Middle frontal gyrus (tissue), 1 donor: ENCODE data around the gene ACADVL.

ENCODE experiments used
- DNase-seq: peaks from one replicate; pipeline ENCODE4 v3.0.0-alpha.2; 2015; ENCODE audit warnings: low spot score; ENCODE audit errors: extremely low spot score

ACADVL gene

GRCh38 chr17:7216242-7217112, 3.3 kb upstream of the ACADVL start:
- DNase-seq = no peak

- no peak for DNase-seq
These were observed 2.4 kb upstream of the ACADVL start for GRCh38 chr17:7217113-7217987.

GRCh38 chr17:7218166-7218565, 1.6 kb upstream of the ACADVL start:
- no peak for DNase-seq

DNA sequence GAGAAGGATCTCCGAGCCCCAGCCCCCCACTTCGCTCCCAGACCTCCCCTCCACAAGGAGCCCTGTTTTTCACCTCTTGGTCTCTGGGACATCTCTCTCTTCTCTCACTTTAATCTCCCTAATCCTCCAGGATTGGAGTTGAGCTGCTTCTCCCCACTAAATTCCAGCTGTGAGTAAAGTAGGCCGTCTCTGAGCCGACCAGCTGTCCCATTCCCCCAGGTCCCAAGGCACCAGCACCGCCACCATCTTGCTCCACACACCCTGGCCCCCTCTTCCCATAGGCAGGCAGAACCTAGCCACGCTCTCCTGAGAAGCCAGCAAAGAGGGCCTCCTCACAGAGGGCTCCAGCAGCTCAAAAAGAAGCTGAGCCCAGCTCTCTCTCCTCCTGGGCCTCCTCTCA, 980 bp upstream of the ACADVL start:
- DNase-seq = no peak

- DNase-seq = no peak
These were observed 418 bp upstream of the ACADVL start for GRCh38 chr17:7219229-7219811.

DNA sequence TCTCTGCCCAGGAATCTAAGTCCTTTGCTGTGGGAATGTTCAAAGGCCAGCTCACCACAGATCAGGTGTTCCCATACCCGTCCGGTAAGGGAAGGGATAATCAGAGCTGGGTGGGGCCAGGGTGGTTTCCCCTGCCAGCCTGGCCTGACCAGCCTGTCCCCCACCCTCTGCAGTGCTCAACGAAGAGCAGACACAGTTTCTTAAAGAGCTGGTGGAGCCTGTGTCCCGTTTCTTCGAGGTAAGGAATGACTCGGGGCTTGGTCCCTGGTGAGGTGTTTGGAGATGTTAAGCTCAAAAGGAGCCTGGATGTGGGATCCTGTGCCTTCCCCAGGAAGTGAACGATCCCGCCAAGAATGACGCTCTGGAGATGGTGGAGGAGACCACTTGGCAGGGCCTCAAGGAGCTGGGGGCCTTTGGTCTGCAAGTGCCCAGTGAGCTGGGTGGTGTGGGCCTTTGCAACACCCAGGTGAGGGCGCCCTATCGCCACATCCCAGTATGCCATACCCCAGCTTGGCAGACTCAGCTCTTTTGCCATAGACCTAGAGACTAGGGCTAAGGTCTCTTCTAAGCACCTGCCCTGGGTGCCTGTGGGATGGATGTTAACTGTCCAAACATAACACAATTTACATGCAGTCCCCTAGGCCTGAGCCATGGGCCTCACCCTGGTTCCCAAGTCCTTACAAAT, 997 bp downstream of the ACADVL start:
- no peak for DNase-seq

DNA sequence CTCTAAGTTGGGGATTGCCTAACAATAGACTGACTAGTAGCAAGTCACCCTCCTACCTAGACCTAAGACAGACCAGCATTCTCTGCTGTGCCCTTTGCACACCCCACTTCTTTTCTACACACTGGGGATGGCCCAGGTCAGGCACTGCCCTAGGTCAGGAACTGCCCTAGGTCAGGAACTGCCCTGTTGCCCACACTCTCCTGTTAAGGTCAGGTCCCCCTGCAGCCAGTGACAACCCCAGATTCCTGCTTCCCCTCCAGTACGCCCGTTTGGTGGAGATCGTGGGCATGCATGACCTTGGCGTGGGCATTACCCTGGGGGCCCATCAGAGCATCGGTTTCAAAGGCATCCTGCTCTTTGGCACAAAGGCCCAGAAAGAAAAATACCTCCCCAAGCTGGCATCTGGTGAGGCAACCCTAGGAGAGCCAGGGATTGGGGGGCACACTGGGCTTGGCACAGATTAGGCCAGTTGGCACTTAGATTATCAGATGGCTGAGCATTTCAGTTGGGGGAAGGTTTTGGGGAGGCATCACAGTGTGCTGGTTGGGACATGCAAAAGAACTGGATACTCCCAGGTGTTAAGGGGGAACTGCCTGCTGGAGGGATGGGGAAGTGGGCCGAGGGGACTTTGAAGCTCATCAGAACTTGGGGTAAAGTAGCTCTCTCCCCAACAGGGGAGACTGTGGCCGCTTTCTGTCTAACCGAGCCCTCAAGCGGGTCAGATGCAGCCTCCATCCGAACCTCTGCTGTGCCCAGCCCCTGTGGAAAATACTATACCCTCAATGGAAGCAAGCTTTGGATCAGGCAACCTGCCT, 1.7 kb downstream of the ACADVL start:
- no peak for DNase-seq

GRCh38 chr17:7222093-7222971, 2.6 kb downstream of the ACADVL start:
- DNase-seq = no peak

DNA sequence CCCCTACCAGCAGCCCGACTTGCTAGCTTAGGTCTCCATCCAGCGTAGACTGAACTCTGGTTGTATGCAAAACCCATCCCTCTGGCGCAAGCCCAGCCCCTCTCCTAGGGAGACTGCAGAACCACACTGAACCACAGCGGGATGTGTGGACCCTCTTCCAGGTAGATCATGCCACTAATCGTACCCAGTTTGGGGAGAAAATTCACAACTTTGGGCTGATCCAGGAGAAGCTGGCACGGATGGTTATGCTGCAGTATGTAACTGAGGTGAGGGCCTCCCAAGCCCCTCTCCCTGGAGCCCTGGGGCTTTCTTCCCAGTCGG, 3.2 kb downstream of the ACADVL start:
- no peak for DNase-seq

DNA sequence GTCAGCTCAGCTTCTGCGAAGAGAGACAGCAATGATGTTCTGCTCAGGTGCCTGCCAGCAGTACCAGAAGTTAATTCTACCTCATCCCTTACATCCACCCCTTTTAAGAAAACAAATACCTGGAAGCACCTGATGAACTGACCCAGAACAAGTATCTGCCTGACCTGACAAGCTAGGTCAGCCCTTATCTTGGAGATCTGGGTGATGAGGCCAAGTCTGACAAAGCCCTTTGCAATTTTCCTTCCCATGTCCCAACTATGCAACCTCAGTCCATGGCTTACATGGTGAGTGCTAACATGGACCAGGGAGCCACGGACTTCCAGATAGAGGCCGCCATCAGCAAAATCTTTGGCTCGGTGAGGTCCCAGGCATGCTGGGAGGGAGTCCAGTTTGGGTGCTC, 3.6 kb downstream of the ACADVL start:
- DNase-seq = no peak

DNA sequence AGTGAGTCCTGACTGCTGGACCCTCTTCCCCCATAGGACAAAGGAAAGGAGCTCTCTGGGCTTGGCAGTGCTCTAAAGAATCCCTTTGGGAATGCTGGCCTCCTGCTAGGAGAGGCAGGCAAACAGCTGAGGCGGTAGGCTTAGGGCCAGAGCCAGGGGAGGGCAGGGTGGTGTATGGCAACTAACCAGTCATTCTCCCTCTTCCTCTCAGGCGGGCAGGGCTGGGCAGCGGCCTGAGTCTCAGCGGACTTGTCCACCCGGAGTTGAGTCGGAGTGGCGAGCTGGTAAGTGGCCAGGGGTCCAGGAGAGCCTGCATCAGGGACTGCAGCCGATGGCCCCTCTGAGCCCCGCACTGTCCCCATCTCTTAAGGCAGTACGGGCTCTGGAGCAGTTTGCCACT, 4.4 kb downstream of the ACADVL start:
- DNase-seq = no peak

- DNase-seq = no peak
These were observed 4.9 kb downstream of the ACADVL start for GRCh38 chr17:7224661-7225111.

DNA sequence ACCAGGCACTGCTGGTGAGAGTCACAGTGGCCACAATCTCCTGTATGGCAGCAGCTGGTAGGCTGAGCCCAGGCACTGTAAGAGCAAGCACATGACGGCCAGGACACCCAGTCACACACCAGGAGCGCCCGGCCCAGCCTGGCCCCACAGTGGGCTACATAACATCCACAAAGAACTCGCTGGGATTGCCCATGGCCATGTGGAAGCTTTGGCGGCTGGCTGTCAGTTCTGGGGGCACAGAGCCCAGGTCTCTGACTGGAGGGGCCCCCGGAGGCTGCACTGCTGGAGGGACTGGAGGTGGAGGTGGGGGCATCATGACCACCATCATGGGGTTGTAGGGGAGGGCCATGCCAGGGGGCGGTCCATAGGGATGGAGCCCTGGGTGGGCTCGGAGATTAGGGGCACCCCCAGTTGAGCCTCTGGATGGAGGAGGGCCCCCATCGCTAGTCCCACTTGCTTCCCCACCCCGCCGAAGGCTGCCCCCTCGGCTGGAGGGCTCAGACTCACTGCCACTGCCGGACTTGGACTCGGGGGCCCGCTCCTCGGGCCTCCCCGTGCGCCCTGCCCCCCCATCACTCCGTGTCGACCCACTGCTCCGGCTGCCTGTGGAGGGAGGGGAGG, 6.1 kb downstream of the ACADVL start:
- no peak for DNase-seq

GRCh38 chr17:7226721-7227710, 7.3 kb downstream of the ACADVL start:
- no peak for DNase-seq

DNA sequence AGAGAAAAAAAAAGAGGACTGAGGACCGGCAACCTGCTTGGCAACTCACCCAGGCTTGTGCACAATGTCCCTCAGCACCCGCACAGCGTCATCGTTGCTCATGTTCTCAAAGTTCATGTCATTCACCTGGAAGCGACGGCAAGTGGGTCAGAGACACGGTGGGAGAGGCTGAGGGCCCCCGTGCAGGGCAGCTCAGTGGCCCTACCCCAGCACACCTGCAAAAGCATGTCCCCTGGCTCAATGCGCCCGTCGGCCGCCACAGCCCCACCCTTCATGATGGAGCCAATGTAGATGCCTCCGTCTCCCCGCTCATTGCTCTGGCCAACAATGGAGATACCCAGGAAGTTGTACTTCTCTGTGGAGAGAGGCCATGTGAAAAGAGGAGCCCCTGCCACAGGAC, 9.2 kb downstream of the ACADVL start:
- DNase-seq = no peak

DNA sequence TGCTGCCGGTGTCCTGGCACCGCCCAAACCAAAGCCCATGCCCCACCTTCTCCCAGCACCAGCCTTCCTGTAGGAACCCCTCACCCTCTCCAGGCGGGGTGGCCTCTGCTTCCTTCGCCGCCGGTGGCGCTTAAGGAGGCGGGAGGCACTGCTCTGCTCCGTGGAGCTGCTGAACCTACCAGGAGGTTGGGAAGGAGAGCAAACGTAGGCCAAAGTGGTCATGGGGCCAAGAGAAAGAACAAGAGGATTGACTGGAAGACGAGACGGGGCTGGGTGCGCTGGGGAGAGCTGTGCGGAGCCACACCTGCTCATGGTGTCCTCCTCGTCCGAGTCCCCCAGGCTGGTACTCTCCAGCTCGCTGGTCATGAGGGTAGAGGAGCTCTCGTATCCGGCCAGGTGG, 9.8 kb downstream of the ACADVL start:
- DNase-seq = no peak

GRCh38 chr17:7232114-7232513, 12.4 kb downstream of the ACADVL start:
- DNase-seq = no peak

GRCh38 chr17:7233701-7234082, 14.0 kb downstream of the ACADVL start:
- no peak for DNase-seq
